Mesendoderm (in vitro differentiated cells): Measurements from ENCODE around the gene CBS.
"Not testable (repeated sequence)": the region's sequence is repeated elsewhere in the genome, so short reads cannot be mapped to it uniquely, and the experiment has no call there.

Experiments
- DNase-seq: peaks from one replicate; pipeline ENCODE4 v3.0.0; 2013
- H2AK5ac ChIP-seq: 2 replicates; pipeline ENCODE4 v1.6.1; 2013; ENCODE audit warnings: low read length, inconsistent platforms
- H2BK120ac ChIP-seq: 2 replicates; pipeline ENCODE4 v1.6.1; 2013; ENCODE audit warnings: low read depth, mild to moderate bottlenecking, low read length, moderate library complexity, mixed read lengths
- H2BK15ac ChIP-seq: replicated peaks from 2 replicates; pipeline ENCODE4 v1.6.1; 2013; ENCODE audit warnings: low read depth, mild to moderate bottlenecking, moderate library complexity
- H2BK5ac ChIP-seq: 2 replicates; pipeline ENCODE4 v1.6.1; 2013; ENCODE audit warnings: low read length, inconsistent platforms
- H3K18ac ChIP-seq: 2 replicates; pipeline ENCODE4 v1.6.1; 2013; ENCODE audit warnings: mild to moderate bottlenecking, low read length, mixed read lengths
- H3K23ac ChIP-seq: one replicate; pipeline ENCODE4 v1.6.1; 2013; ENCODE audit warnings: low read length
- H3K27ac ChIP-seq: 2 replicates; pipeline ENCODE4 v1.5.1; 2013; ENCODE audit warnings: low read depth, mild to moderate bottlenecking, inconsistent platforms, low read length, moderate library complexity
- H3K27me3 ChIP-seq: 2 replicates; pipeline ENCODE4 v1.6.1; 2013; ENCODE audit warnings: low read length, control low read depth, mild to moderate bottlenecking, inconsistent platforms; ENCODE audit not compliant: insufficient read depth, poor library complexity
- H3K36me3 ChIP-seq: 2 replicates; pipeline ENCODE4 v1.6.1; 2013; ENCODE audit warnings: low read length, inconsistent platforms; ENCODE audit not compliant: control insufficient read depth, insufficient read depth
- H3K4ac ChIP-seq: one replicate; pipeline ENCODE4 v1.6.1; 2013; ENCODE audit warnings: low read depth, mild to moderate bottlenecking, low read length, moderate library complexity
- H3K4me1 ChIP-seq: 2 replicates; pipeline ENCODE4 v1.6.1; 2013; ENCODE audit warnings: low read depth, low read length, inconsistent platforms; ENCODE audit not compliant: control insufficient read depth
- H3K4me2 ChIP-seq: 2 replicates; pipeline ENCODE4 v1.6.1; 2013; ENCODE audit warnings: low read length
- H3K4me3 ChIP-seq: 2 replicates; pipeline ENCODE4 v1.5.1; 2013; ENCODE audit warnings: mild to moderate bottlenecking, low read length
- H3K56ac ChIP-seq: one replicate; pipeline ENCODE4 v1.6.1; 2013; ENCODE audit warnings: low read length
- H3K79me1 ChIP-seq: 2 replicates; pipeline ENCODE4 v1.6.1; 2013; ENCODE audit warnings: low read length, inconsistent platforms
- H3K79me2 ChIP-seq: 2 replicates; pipeline ENCODE4 v1.6.1; 2013; ENCODE audit warnings: mild to moderate bottlenecking, low read length; ENCODE audit not compliant: control insufficient read depth, insufficient read depth
- H3K9ac ChIP-seq: 2 replicates; pipeline ENCODE4 v1.6.1; 2013; ENCODE audit warnings: low read length, inconsistent platforms
- H4K5ac ChIP-seq: one replicate; pipeline ENCODE4 v1.6.1; 2013; ENCODE audit warnings: low read length
- H4K8ac ChIP-seq: one replicate; pipeline ENCODE4 v1.6.1; 2013; ENCODE audit warnings: low read depth, mild to moderate bottlenecking, control low read depth, low read length, moderate library complexity
- whole genome bisulfite sequencing: extraction: QIAGEN DNeasy Blood & Tissue Kit; methylation state at CpG from one replicate; pipeline ENCODE4 v1.1.7; 2013; ENCODE audit warnings: low lambda C conversion rate, missing lambda C conversion rate; ENCODE audit not compliant: insufficient coverage; ENCODE audit errors: extremely low coverage; 5-methylcytosine and 5-hydroxymethylcytosine counted together

The CBS gene

GRCh38 chr21:43091979-43092614 lies 16.5 kb upstream of the CBS start:
- not testable (repeated sequence) for H3K79me1 ChIP-seq, H3K36me3 ChIP-seq, H2AK5ac ChIP-seq, H2BK15ac ChIP-seq, H3K79me2 ChIP-seq, H3K27me3 ChIP-seq, H3K4ac ChIP-seq, H3K23ac ChIP-seq, H2BK5ac ChIP-seq, H3K18ac ChIP-seq, H2BK120ac ChIP-seq, H3K4me1 ChIP-seq, H4K8ac ChIP-seq, H3K27ac ChIP-seq, H3K4me3 ChIP-seq, H3K4me2 ChIP-seq, H3K9ac ChIP-seq, DNase-seq, H4K5ac ChIP-seq, H3K56ac ChIP-seq
- no CpG with 5 or more reads among the region's 16 CpGs for WGBS

- H2BK15ac ChIP-seq, H3K79me1 ChIP-seq, H2BK120ac ChIP-seq, DNase-seq, H3K4me1 ChIP-seq, H4K5ac ChIP-seq, H3K23ac ChIP-seq, H3K27ac ChIP-seq, H3K9ac ChIP-seq, H3K18ac ChIP-seq, H4K8ac ChIP-seq, H2AK5ac ChIP-seq, H3K4ac ChIP-seq, H3K56ac ChIP-seq, H3K79me2 ChIP-seq, H2BK5ac ChIP-seq, H3K27me3 ChIP-seq, H3K4me2 ChIP-seq, H3K4me3 ChIP-seq, H3K36me3 ChIP-seq: not testable (repeated sequence)
- WGBS: no CpG with 5 or more reads among the region's 3 CpGs
Measured at GRCh38 chr21:43090947-43091346, 15.3 kb upstream of the CBS start.

GRCh38 chr21:43089463-43089862 lies 13.8 kb upstream of the CBS start:
- not testable (repeated sequence) for H3K4me1 ChIP-seq, H3K56ac ChIP-seq, H4K5ac ChIP-seq, H3K79me2 ChIP-seq, H2BK5ac ChIP-seq, H4K8ac ChIP-seq, H3K18ac ChIP-seq, H3K27ac ChIP-seq, H3K36me3 ChIP-seq, H3K79me1 ChIP-seq, H2AK5ac ChIP-seq, H3K4ac ChIP-seq, H3K4me2 ChIP-seq, H3K23ac ChIP-seq, H3K4me3 ChIP-seq, H2BK120ac ChIP-seq, DNase-seq, H3K27me3 ChIP-seq, H2BK15ac ChIP-seq, H3K9ac ChIP-seq
- WGBS: no CpG with 5 or more reads among the region's 17 CpGs

- H2AK5ac ChIP-seq, H3K4me1 ChIP-seq, H2BK15ac ChIP-seq, H3K4ac ChIP-seq, H3K9ac ChIP-seq, H3K79me2 ChIP-seq, H3K23ac ChIP-seq, H3K18ac ChIP-seq, H3K79me1 ChIP-seq, DNase-seq, H2BK120ac ChIP-seq, H3K4me2 ChIP-seq, H4K8ac ChIP-seq, H2BK5ac ChIP-seq, H3K36me3 ChIP-seq, H3K27me3 ChIP-seq, H3K4me3 ChIP-seq, H3K27ac ChIP-seq, H3K56ac ChIP-seq, H4K5ac ChIP-seq: not testable (repeated sequence)
- no CpG with 5 or more reads among the region's 24 CpGs for WGBS
Measured at GRCh38 chr21:43082587-43083300, 7.1 kb upstream of the CBS start.

- not testable (repeated sequence) for H3K27me3 ChIP-seq, H3K79me1 ChIP-seq, H3K36me3 ChIP-seq, H3K4me1 ChIP-seq, H3K27ac ChIP-seq, H2BK15ac ChIP-seq, H3K4ac ChIP-seq, H2BK120ac ChIP-seq, H3K79me2 ChIP-seq, H3K18ac ChIP-seq, DNase-seq, H3K23ac ChIP-seq, H3K56ac ChIP-seq, H3K4me3 ChIP-seq, H2AK5ac ChIP-seq, H4K8ac ChIP-seq, H3K4me2 ChIP-seq, H2BK5ac ChIP-seq, H3K9ac ChIP-seq, H4K5ac ChIP-seq
- no CpG with 5 or more reads among the region's 28 CpGs for WGBS
Measured at GRCh38 chr21:43076643-43077042, 1.0 kb upstream of the CBS start.
